NCI-H1694 (cell line): ENCODE data around the gene AATK.

Experiments
- DNase-seq: peaks from one replicate; lab custom pipeline; 2025; lab: John Stamatoyannopoulos, UW

Gene AATK

DNA sequence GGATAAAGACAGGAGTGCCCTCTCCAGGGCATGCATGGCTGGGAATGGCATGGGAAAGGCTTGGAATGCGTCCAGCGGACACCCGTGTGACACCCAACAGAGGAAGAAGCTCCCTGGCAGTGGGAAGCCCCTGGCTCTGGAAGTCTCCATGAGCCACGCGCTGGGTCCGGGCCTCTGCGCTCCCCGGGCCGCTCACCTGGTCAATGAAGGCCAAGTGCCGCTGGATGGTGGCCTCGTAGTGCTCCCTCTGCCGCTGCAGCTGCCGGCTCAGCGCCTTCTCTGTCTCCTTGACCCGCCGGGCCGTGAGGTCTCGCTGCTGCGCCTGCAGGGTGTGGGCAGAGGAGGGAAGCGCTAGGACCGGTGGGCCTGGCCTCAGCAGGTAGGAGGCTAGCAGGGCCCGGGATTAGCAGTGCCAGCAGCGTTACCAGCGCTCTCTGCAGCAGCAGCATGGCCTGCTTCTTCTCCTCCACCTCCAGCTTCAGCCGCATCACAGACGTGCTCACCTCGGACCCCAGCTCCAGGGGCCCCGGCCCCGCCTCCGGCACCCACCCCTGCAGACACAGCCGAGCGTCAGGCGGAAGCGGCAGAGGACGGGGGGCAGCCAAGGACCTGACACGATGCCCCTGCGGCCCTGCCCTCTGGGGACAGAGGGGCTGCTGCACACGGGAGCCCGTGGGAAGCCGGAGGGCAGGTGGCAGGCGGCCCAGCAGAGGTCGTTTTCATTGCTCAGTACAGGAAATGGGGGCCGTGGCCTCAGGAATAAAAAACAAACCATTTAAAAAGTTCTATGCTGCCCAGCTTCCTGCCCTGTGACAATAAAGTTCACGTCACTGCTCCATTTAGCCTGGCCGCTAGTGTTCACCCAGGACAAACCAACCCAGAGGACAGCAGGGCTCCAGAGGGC, 30.7 kb upstream of the AATK start:
- no peak for DNase-seq

DNA sequence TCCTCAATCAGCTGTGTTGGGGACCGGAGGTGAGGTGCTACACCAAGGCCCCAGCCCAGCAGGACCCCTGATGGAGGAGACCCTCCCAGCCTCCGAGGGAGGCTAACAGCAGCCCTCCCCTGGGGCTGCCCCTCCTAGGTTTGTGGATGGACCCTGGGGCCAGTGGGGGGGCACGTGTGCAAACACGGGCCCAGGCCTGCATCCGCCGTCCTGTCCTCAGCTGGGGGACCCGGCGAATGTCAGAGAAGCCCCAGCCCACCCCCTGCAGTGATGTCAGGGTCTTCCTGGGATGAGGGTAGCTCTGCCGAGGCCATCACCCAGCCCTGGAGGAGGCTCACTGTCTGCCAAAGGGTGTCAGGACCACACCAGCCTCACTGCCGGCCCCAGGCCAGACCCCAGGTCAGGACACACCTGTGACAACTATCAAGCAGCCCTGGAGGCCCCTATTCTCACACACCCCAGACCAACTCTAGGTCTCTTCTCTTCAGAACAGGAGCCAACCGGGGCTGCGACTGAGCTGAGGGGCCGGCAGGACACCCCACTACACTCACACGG, 30.0 kb upstream of the AATK start:
- DNase-seq: no peak

DNA sequence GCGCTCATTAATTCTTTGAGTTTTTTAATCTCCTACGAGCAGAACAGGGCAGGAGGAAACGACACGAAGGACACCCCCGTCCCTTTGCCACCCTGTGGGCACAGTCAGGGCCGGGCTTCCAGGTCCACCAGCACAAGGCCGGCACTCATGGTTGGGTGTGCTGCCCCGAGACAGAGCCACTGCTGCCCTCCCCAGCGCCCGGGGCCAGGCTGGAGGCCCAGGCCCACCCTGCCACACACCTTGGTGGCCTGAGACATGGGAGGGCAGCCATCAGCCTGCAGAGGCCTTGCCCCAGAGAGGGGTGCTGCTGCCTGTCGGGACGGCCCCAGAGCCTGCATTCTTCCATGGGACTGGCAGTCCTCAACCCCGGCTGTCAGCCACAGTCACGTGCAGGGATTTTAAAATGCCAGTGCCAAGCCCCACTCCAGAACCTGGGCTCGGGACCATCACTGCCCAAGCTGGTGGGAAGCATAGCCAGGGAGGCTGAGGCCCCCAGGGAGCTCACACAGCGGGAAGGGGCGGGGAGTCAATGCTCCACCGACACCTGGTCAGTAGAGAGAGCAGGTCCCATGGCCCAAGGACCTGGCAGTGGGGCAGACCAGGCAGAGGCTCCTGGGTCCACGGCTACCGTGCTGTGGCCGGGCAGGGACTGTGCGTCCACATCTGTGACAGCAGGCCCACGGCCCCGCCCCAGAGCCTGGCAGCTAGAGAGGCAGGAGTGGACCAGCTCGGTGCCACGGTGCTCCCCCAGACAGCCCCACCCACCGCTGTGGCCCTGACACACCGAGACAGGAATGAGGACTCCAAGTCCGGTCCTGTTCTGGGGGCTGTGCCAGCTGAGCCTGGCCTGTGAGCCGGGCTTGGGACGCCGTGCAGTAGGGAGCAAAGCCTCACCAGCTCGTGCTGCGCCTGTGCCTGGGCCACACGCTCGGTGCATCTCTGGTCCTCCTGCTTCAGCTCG, 29.2 kb upstream of the AATK start:
- no peak for DNase-seq

DNA sequence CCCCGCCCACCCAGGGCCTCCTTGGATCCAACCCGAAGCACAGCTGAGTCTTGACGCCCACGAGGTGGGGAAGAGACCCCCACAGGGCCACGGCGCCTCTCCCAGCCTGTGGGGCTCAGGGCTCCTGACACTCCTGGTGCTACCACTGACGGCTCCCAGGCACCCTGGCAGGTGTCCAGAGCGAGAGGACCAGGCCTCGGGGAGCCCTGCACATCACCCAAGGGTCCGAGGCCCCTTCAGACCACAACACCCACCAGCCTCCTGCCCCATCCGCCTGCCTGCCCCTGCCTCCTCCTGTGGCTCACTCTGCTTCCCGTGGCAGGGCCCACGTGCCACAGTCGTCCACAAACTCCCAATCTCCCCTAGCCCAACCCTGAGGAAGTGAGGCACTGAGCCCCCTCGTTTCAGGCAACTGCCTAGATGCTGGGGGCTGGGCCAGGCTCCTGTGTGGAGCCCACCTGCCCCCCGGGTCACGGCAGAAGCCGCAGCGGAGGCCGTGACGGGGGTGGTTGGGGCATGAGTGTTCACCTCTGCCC, 28.3 kb upstream of the AATK start:
- no peak for DNase-seq

DNA sequence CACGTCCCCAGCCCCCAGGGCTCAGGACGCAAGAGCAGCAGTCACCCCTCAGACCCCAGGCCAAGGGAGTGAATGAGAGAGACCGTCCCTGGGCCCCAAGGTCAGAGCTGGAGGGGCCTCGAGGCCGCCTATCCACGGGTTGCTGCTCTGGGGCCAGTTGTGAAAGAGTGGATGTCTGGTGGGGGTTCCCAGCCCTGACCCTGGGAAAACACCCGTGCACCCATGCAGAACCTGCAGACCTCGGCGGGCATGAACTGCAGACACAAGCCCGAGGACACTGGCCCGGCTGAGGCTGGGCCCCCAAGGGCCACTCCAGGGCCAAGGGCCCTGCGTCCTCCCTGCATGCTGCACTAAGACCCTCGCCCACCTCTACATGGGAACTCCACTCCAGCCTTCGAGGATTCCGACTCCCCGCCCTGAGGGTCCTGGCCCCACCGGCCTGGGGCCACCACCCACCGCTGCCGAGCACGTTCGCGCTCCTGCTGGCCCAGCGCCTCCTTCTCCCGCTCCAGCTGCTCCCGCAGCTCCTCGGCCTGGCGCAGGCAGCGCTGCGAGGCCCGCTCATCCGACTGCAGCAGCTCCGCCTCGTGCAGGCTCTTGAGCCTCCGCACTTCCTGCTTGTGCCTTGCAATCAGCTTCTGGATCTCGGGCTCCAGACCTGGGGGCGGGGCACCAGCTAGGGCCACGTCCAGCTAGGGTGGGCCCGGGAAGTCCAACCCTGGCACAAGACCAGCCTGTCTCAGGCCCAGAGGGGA, 27.6 kb upstream of the AATK start:
- no peak for DNase-seq

DNA sequence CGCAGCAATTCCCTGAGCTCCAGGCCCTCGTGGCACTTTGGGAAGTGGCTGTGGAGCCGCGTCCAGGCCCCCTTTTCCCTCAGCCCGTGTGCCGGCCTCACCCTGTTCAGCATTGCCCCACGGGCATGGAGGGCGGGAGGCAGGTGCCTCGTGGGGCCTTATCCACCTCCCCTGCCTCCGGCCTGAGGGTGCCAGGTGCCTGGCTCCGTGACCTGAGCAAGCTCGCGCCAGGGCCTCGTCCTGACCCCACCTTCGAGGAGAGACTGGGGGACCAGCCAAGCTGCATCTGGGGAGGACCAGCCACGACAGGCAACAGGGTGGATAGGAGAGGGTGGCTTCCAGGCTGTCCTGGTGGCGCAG, 27.0 kb upstream of the AATK start:
- DNase-seq: no peak

DNA sequence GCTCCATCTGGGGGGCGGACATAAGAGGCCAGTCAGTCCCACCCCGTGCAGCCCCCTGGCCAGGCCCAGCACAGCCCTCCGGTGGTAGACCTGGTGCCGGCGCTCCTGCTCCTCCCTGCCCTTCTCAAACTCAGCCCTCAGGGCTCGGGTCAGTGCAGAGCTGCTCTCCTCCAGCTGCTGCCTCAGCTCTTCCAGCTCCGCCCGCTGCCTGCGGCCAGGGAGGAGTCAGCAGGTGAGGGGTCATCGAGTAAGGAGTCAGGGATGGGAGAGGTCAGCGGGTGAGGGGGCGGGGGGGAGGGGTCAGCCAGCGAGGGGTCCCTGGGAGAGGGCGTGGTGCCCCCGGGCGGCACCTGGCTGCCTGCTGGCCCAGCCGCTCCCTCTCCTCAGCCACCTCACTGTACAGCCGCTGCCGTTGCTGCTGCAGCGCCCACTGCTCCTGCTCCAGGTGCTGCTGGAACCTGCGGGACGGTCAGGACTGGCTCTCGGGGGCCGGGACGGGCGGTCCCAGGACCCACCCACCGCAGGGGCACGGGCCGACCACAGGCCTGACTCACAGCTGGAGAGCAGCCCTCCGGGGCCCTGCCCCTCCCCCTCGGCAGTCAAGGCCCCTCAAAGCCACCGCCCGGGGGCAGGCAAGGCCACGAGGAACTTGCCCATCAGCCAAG, 26.5 kb upstream of the AATK start:
- no peak for DNase-seq

GRCh38 chr17:81191646-81192045, 25.6 kb upstream of the AATK start:
- DNase-seq: no peak

GRCh38 chr17:81191116-81191515, 25.1 kb upstream of the AATK start:
- DNase-seq: no peak

GRCh38 chr17:81190591-81190990, 24.6 kb upstream of the AATK start:
- no peak for DNase-seq

GRCh38 chr17:81189670-81190530, 23.9 kb upstream of the AATK start:
- DNase-seq: no peak

- no peak for DNase-seq
Measured at GRCh38 chr17:81189016-81189415, 23.0 kb upstream of the AATK start.

DNA sequence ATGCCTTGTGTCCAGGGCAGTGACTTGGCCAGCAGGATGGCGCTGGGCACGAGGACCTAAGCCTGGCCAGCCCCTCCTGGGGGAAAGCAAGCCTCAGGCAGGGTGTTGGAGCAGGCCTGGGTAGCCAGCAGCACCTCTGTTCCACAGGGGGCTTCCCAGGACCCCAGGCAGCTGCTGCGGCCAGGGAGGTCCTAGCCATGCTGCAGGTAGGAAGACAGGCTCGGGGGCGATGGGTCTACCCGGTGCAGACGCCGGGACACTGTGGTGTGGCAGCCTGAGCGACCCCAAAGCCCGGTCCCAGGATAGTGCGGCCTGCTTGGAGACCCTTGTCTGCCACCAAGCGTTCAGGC, 22.4 kb upstream of the AATK start:
- DNase-seq: no peak

- DNase-seq: no peak
Measured at GRCh38 chr17:81187586-81188490, 21.8 kb upstream of the AATK start.

DNA sequence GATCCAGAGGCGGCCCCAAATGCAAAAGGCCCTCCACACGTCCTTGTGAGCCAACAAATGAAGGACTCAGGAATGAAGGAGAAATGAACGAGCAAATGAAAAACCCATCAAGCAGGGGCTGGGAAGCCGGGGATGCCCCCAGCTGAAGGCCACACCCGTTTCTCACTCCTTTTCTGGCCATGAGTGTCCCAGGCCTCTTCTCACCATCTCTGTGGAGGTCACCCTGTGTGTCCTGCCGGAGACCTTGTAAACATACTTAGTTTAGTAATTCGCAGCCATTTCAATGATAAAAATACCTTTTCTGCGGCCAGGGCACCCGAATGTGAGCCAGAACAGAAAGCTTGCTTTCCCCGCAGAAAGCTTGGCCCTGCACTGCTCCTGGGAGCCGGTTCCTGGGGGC, 21.1 kb upstream of the AATK start:
- no peak for DNase-seq

GRCh38 chr17:81186203-81186602, 20.2 kb upstream of the AATK start:
- no peak for DNase-seq

GRCh38 chr17:81184555-81184954, 18.5 kb upstream of the AATK start:
- DNase-seq: no peak

GRCh38 chr17:81183807-81184206, 17.8 kb upstream of the AATK start:
- no peak for DNase-seq

GRCh38 chr17:81183316-81183715, 17.3 kb upstream of the AATK start:
- DNase-seq: no peak
